Measurements from ENCODE around the gene FANCC.

The FANCC gene

GRCh38 chr9:95096807-95097206, 220.7 kb downstream of the FANCC start:
- in situ Hi-C loops (cut with HindIII; ENCODE audit: low pct_ligation_motif_present, low sequenced_read_pairs) = no loop called here
- DNase-seq = no peak
- peak; percentile 5 for TF ChIP-seq CTCF (IDR thresholded peaks at IDR 0.05; ENCODE audit: low read depth, low read length, missing control alignments)
- no peak overlapping the region for H3K27ac ChIP-seq
- H3K4me3 ChIP-seq (ENCODE audit: low read depth, low read length) = no peak overlapping the region
- no peaks in the 10 kb centered on the region for H3K27me3 ChIP-seq (replicated peaks)
- no peaks in the 10 kb centered on the region for H3K36me3 ChIP-seq (replicated peaks)

- no peaks in the 10 kb centered on the region for H3K36me3 ChIP-seq (replicated peaks)
Observed at GRCh38 chr9:95096381-95096780, 221.1 kb downstream of the FANCC start.

GRCh38 chr9:95095641-95096355, 221.7 kb downstream of the FANCC start:
- TF ChIP-seq CTCF (IDR thresholded peaks at IDR 0.05; ENCODE audit: low read depth, low read length, missing control alignments) = no peak
- Histone ChIP-seq H3K4me3 (ENCODE audit: low read depth, low read length) (no peak overlapping the region), H3K27me3 (replicated peaks) (no peaks in the 10 kb centered on the region), H3K27ac (no peak overlapping the region), H3K36me3 (replicated peaks) (no peaks in the 10 kb centered on the region)
- DNase-seq = no peak
- in situ Hi-C loops (cut with HindIII; ENCODE audit: low pct_ligation_motif_present, low sequenced_read_pairs) = no loop called here

More at GRCh38 chr9:95096381-95096780, 221.1 kb downstream of the FANCC start:
- Histone ChIP-seq H3K4me3 (ENCODE audit: low read depth, low read length) (no peak overlapping the region), H3K27ac (no peak overlapping the region), H3K27me3 (replicated peaks) (no peaks in the 10 kb centered on the region)
- DNase-seq = no peak
- in situ Hi-C loops (cut with HindIII; ENCODE audit: low pct_ligation_motif_present, low sequenced_read_pairs) = no loop called here
- TF ChIP-seq CTCF (IDR thresholded peaks at IDR 0.05; ENCODE audit: low read depth, low read length, missing control alignments) = peak; percentile 32

GRCh38 chr9:95094002-95094401, 223.5 kb downstream of the FANCC start:
- H3K4me3 ChIP-seq (ENCODE audit: low read depth, low read length) = no peak overlapping the region
- no peaks in the 10 kb centered on the region for H3K27me3 ChIP-seq (replicated peaks)
- DNase-seq = no peak
- no peak overlapping the region for H3K27ac ChIP-seq
- no peaks in the 10 kb centered on the region for H3K36me3 ChIP-seq (replicated peaks)
- in situ Hi-C loops (cut with HindIII; ENCODE audit: low pct_ligation_motif_present, low sequenced_read_pairs) = no loop called here
- TF ChIP-seq CTCF (IDR thresholded peaks at IDR 0.05; ENCODE audit: low read depth, low read length, missing control alignments) = no peak

GRCh38 chr9:95093586-95093985, 223.9 kb downstream of the FANCC start:
- Histone ChIP-seq H3K27ac (no peak overlapping the region), H3K36me3 (replicated peaks) (no peaks in the 10 kb centered on the region), H3K27me3 (replicated peaks) (no peaks in the 10 kb centered on the region), H3K4me3 (ENCODE audit: low read depth, low read length) (no peak overlapping the region)
- no peak for TF ChIP-seq CTCF (IDR thresholded peaks at IDR 0.05; ENCODE audit: low read depth, low read length, missing control alignments)
- in situ Hi-C loops (cut with HindIII; ENCODE audit: low pct_ligation_motif_present, low sequenced_read_pairs) = no loop called here
- no peak for DNase-seq

All from brain microvascular endothelial cell (primary cell).